NCI-H526 (cell line): ENCODE data around the gene C11orf86.
"Not testable (repeated sequence)": the region's sequence is repeated elsewhere in the genome, so short reads cannot be mapped to it uniquely, and the experiment has no call there.

ENCODE experiments used
- DNase-seq, 2 experiments: peaks; one replicate each; lab custom pipeline; 2025; lab: John Stamatoyannopoulos, UW

C11orf86 gene

GRCh38 chr11:66967670-66968425, 7.3 kb upstream of the C11orf86 start:
- DNase-seq, result no peak

GRCh38 chr11:66969584-66970225, 5.4 kb upstream of the C11orf86 start:
- no peak for DNase-seq

- no peak for DNase-seq
These were observed 4.7 kb upstream of the C11orf86 start for GRCh38 chr11:66970371-66970806.

GRCh38 chr11:66970807-66971442, 4.2 kb upstream of the C11orf86 start:
- no peak for DNase-seq

GRCh38 chr11:66971488-66971887, 3.6 kb upstream of the C11orf86 start:
- DNase-seq, result no peak

- no peak for DNase-seq
These were observed 1.0 kb upstream of the C11orf86 start for GRCh38 chr11:66973956-66974580.

GRCh38 chr11:66975405-66976027, 412 bp downstream of the C11orf86 start:
- no peak for DNase-seq

GRCh38 chr11:66976028-66976467, 944 bp downstream of the C11orf86 start:
- peak in 1 of 2 experiments; percentile 67 for DNase-seq

- no peak for DNase-seq
These were observed 1.8 kb downstream of the C11orf86 start for GRCh38 chr11:66976925-66977324.

GRCh38 chr11:66978229-66978628, 3.1 kb downstream of the C11orf86 start:
- DNase-seq, result no peak

- no peak for DNase-seq
These were observed 3.6 kb downstream of the C11orf86 start for GRCh38 chr11:66978717-66979116.

- no peak for DNase-seq
These were observed 4.4 kb downstream of the C11orf86 start for GRCh38 chr11:66979336-66979980.

- no peak for DNase-seq
These were observed 7.0 kb downstream of the C11orf86 start for GRCh38 chr11:66981976-66982578.

GRCh38 chr11:66983275-66983924, 8.3 kb downstream of the C11orf86 start:
- DNase-seq, result no peak

- no peak for DNase-seq
These were observed 10.5 kb downstream of the C11orf86 start for GRCh38 chr11:66985508-66986177.

- DNase-seq, result no peak
These were observed 11.1 kb downstream of the C11orf86 start for GRCh38 chr11:66986178-66986545.

- DNase-seq, result no peak
These were observed 12.1 kb downstream of the C11orf86 start for GRCh38 chr11:66987158-66987620.

GRCh38 chr11:66987924-66988637, 13.0 kb downstream of the C11orf86 start:
- DNase-seq, result no peak

- DNase-seq, result not testable (repeated sequence)
These were observed 13.6 kb downstream of the C11orf86 start for GRCh38 chr11:66988741-66989140.
